ENCODE results near the gene ALPK1. TPM values are rescaled to one million over a fixed set of nuclear protein-coding genes. Genes with fewer than 3 reads are reported as not detected.

The ALPK1 gene
- total RNA-seq, 4 donors from 2014 or later: 14.8 to 43.8 (median 19.1) TPM

DNA sequence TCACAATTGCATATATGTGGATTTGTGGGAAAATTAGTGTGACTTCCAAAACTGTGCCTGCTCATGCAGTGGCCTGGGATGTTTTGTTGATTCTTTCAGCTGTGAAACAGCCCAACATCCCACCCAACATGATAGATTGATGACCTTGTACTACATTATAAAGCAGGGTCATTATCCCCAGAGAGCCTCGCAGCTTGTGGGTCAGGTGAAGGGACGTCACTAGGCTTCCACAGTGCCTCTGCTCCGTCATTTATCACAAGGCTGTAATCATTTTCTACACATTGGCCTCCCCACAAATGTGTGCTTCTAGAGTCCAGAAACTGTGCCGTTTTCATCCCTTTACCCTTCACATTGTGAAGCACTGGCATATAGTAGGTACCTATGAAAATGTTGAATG is 31.6 kb downstream of the ALPK1 start:
- TF ChIP-seq, protein P1, sequence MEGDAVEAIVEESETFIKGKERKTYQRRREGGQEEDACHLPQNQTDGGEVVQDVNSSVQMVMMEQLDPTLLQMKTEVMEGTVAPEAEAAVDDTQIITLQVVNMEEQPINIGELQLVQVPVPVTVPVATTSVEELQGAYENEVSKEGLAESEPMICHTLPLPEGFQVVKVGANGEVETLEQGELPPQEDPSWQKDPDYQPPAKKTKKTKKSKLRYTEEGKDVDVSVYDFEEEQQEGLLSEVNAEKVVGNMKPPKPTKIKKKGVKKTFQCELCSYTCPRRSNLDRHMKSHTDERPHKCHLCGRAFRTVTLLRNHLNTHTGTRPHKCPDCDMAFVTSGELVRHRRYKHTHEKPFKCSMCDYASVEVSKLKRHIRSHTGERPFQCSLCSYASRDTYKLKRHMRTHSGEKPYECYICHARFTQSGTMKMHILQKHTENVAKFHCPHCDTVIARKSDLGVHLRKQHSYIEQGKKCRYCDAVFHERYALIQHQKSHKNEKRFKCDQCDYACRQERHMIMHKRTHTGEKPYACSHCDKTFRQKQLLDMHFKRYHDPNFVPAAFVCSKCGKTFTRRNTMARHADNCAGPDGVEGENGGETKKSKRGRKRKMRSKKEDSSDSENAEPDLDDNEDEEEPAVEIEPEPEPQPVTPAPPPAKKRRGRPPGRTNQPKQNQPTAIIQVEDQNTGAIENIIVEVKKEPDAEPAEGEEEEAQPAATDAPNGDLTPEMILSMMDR (IDR thresholded peaks at IDR 0.05): no peak
- ATAC-seq (ENCODE audit: low FRiP score): no peak
- DNase-seq (ENCODE audit: low spot score): no peak

DNA sequence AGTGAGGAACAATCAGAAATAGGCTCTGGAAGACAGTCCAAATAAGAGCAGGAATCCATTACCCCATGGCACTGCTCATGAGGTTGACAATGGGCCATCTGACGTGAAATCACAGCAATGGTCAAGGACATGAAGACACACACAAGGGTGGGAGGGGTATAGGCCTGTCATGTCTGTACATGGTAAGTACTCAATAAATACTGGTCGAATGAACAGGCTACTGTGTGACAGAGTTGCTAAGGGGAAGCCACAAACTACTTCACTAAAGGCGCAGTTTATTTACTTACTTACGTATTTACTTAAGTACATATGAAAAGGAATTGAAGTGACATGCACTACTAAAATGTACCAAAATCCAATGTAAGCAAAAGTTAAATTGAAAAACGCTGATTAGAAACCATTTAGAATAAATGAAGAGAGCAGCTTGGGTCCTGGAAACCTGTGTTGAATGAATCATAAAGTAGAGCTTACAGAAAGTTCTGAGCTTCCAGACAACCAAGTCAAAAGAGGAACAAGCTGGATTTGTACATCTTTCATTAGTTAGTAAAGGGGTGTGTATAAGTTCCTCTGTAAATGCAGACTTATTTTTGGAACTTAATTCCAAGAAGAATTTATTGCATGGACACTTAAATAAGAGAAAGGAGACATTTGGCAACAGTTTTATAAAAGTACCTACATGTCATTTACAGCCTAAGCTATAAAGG is 32.7 kb downstream of the ALPK1 start:
- DNase-seq (ENCODE audit: low spot score): no peak
- TF ChIP-seq, protein P1 (IDR thresholded peaks at IDR 0.05): no peak
- no peak for ATAC-seq (ENCODE audit: low FRiP score)

DNA sequence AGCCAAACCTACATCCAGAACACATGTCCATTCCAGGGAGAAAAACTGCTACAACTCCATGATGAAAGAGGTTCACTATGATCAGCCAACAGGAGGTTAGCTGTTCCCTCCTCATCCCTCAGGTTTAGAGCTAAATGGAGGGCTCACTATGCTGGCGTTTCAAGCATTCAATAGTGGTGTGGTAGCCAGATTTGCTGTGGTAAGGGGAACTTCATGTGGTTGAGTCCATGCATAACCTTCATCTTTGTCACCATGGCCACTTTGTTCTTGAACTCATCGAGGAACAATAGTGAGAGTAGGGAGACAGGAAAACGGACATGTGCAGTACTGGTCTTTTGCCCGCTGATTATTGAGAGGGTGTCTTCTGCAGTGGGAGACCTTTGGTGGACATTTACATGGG is 33.8 kb downstream of the ALPK1 start:
- TF ChIP-seq, protein P1 (IDR thresholded peaks at IDR 0.05): no peak
- ATAC-seq (ENCODE audit: low FRiP score) (no peak), DNase-seq (ENCODE audit: low spot score) (no peak)

DNA sequence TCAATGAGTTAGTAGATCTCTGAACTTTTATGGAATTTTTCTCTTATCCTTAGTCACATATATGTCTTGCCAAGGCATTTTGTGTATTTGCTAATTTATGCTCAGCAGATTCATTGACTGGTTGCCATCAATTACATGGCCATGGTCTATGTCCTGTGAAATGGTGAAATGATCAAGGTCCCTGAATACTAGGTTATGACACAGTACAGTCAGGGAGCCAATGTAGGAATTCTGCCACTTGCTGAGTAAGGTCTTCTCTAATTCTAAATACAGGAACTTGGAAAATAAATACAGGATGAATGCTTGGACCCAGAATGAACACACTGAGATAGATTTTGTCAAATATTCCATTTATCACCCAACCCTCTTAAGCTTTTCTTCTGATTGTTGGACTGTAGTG is 35.2 kb downstream of the ALPK1 start:
- TF ChIP-seq, protein P1 (IDR thresholded peaks at IDR 0.05): no peak
- ATAC-seq (ENCODE audit: low FRiP score) (no peak), DNase-seq (ENCODE audit: low spot score) (no peak)

DNA sequence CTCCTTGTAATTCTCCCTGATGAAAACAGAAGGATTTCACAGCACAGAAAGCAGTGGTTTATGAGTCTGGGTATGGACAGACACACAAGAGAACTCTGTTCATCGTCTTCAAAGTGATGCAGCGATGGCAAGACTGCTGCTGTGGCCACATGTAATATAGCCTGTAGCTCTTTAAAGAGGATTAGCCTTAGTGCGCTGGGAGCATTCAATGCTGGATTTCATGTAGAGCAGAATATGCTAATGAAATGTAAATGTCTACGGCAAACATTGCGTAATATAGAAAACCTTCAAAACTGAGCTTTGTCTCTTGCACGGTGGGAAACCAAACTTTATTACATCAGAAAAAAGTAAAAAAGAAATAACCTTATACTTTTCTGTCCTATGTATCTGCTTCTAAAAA is 42.9 kb downstream of the ALPK1 start:
- TF ChIP-seq, protein P1 (IDR thresholded peaks at IDR 0.05): no peak
- no peak for DNase-seq (ENCODE audit: low spot score)
- no peak for ATAC-seq (ENCODE audit: low FRiP score)

DNA sequence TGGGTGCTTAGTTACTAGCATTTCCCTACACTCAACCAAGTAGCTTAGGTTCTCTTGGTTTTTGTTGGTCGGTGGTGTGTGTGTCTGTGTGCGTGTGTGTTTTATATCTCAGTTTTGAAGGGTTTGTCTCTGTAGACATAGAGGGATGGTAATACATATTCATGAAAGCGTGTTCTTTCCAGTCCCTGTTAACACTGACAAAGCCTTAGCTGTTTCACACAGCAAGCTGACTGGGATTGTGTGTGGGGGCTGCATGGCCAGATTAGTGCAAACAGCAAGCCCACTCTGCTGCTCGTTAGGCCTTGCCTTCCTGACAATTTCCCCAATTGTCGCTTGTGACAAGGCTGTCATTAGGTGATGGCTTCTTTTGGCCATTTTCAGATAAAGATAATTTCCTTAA is 43.9 kb downstream of the ALPK1 start:
- TF ChIP-seq, protein P1 (IDR thresholded peaks at IDR 0.05): no peak
- no peak for DNase-seq (ENCODE audit: low spot score)
- no peak for ATAC-seq (ENCODE audit: low FRiP score)

DNA sequence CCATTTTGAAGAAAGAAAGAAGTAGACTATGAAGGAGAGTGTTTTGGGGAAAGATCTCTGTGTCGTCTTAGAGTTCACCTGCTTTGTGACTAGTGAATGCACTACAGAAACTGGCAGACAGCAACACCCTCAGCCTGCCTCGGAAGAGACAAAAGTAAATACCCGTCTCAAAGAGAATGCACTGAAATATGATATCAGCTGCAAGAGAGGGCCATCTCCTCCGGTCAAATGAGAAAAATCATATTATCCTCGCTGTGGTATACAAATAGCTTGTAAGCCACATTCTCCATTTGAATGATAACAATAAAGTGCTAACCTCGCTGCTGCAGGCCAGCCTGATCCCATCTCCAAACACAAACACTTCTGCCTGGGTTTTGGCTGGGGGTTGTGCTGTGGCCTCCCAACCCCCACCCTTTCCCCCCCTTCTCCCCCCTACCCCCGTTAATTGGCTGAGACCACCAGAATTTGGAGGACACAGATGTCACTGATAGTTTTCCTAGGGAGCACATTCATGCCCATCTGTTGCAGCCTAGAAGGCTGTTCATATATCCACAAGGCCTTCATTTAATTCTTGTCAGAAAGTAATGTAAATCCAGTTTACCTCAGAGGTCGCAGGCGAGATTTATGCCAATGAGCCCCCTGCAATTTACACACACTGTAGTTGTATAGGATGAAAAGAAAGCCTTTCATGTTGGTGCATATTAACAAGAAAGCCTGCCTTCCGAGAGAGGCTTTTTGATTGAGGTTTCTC is 46.3 kb downstream of the ALPK1 start:
- no peak for ATAC-seq (ENCODE audit: low FRiP score)
- no peak for DNase-seq (ENCODE audit: low spot score)
- TF ChIP-seq, protein P1 (IDR thresholded peaks at IDR 0.05): no peak
